Subcutaneous abdominal adipose tissue (tissue), 5 donors: Measurements from ENCODE around the gene CBX2.

Experiments used
- H3K27ac ChIP-seq: one replicate; pipeline ENCODE4 v1.7.0; 2013; ENCODE audit warnings: low read depth, mild to moderate bottlenecking, inconsistent platforms, low read length, moderate library complexity
- H3K27me3 ChIP-seq, 5 donors: one replicate each; pipeline ENCODE4 v1.7.0; 2013; ENCODE audit warnings: low read length in 5 of 5, inconsistent platforms in 1 of 5; ENCODE audit not compliant: control insufficient read depth in 5 of 5, insufficient read depth in 4 of 5
- H3K36me3 ChIP-seq, 5 donors: one replicate each; pipeline ENCODE4 v1.7.0; 2013; ENCODE audit warnings: low read length in 5 of 5; ENCODE audit not compliant: control insufficient read depth in 5 of 5, insufficient read depth in 5 of 5
- H3K4me1 ChIP-seq, 5 donors: one replicate each; pipeline ENCODE4 v1.7.0; 2013; ENCODE audit warnings: low read length in 5 of 5, mild to moderate bottlenecking in 3 of 5, moderate library complexity in 1 of 5; ENCODE audit not compliant: control insufficient read depth in 5 of 5, insufficient read depth in 5 of 5
- H3K4me3 ChIP-seq, 5 donors: one replicate each; pipeline ENCODE4 v1.7.0; 2013; ENCODE audit warnings: low read length in 5 of 5, low read depth in 1 of 5
- H3K9ac ChIP-seq, 5 donors: one replicate each; pipeline ENCODE4 v1.7.0; 2013; ENCODE audit warnings: low read length in 5 of 5, mild to moderate bottlenecking in 4 of 5, moderate library complexity in 3 of 5
- H3K9me3 ChIP-seq, 5 donors: one replicate each; pipeline ENCODE4 v1.7.0; 2013; ENCODE audit warnings: low read length in 5 of 5; ENCODE audit not compliant: control insufficient read depth in 5 of 5
- donor health status: healthy.
- donor health status: healthy.
- donor health status: healthy.
- donor health status: healthy.
- donor health status: healthy.

Gene CBX2

GRCh38 chr17:79742951-79743476 lies 34.9 kb upstream of the CBX2 start:
- peaks cover 33 to 59% (median 46%) of the 10 kb centered on the region in 5 donors for H3K27me3 ChIP-seq
- H3K9ac ChIP-seq: no peak overlapping the region
- H3K4me1 ChIP-seq: peaks cover 0 to 16% (median 9%) of the 10 kb centered on the region in 5 donors
- no peaks in the 10 kb centered on the region for H3K9me3 ChIP-seq
- H3K4me3 ChIP-seq: no peak overlapping the region
- no peak overlapping the region for H3K27ac ChIP-seq
- H3K36me3 ChIP-seq: no peaks in the 10 kb centered on the region

GRCh38 chr17:79743614-79744013 lies 34.3 kb upstream of the CBX2 start:
- Histone ChIP-seq H3K27me3 (peaks cover 35 to 58% (median 48%) of the 10 kb centered on the region in 5 donors), H3K9ac (no peak overlapping the region), H3K4me3 (no peak overlapping the region), H3K9me3 (no peaks in the 10 kb centered on the region), H3K36me3 (no peaks in the 10 kb centered on the region), H3K4me1 (peaks cover 0 to 17% (median 9%) of the 10 kb centered on the region in 5 donors), H3K27ac (no peak overlapping the region)

GRCh38 chr17:79745641-79746105 lies 32.3 kb upstream of the CBX2 start:
- Histone ChIP-seq H3K9me3 (no peaks in the 10 kb centered on the region), H3K9ac (no peak overlapping the region), H3K4me3 (no peak overlapping the region), H3K4me1 (peaks cover 0 to 17% (median 9%) of the 10 kb centered on the region in 5 donors), H3K27ac (no peak overlapping the region), H3K36me3 (no peaks in the 10 kb centered on the region), H3K27me3 (peaks cover 31 to 46% (median 40%) of the 10 kb centered on the region in 5 donors)

- no peaks in the 10 kb centered on the region for H3K36me3 ChIP-seq
- H3K4me3 ChIP-seq: no peak overlapping the region
- peaks cover 33 to 52% (median 42%) of the 10 kb centered on the region in 5 donors for H3K27me3 ChIP-seq
- peaks cover 0 to 12% (median 5%) of the 10 kb centered on the region in 5 donors for H3K4me1 ChIP-seq
- no peak overlapping the region for H3K9ac ChIP-seq
- no peak overlapping the region for H3K27ac ChIP-seq
- no peaks in the 10 kb centered on the region for H3K9me3 ChIP-seq
Observed at GRCh38 chr17:79746889-79747507, 30.9 kb upstream of the CBX2 start.

GRCh38 chr17:79747508-79748294 lies 30.2 kb upstream of the CBX2 start:
- Histone ChIP-seq H3K9me3 (no peaks in the 10 kb centered on the region), H3K27ac (no peak overlapping the region), H3K9ac (no peak overlapping the region), H3K36me3 (no peaks in the 10 kb centered on the region), H3K4me1 (peaks cover 0 to 9% (median 0%) of the 10 kb centered on the region in 5 donors), H3K4me3 (no peak overlapping the region), H3K27me3 (peaks cover 29 to 49% (median 40%) of the 10 kb centered on the region in 5 donors)

GRCh38 chr17:79748295-79749099 lies 29.5 kb upstream of the CBX2 start:
- H3K27ac ChIP-seq: no peak overlapping the region
- no peak overlapping the region for H3K9ac ChIP-seq
- no peaks in the 10 kb centered on the region for H3K9me3 ChIP-seq
- peaks cover 29 to 51% (median 42%) of the 10 kb centered on the region in 5 donors for H3K27me3 ChIP-seq
- H3K4me3 ChIP-seq: no peak overlapping the region
- no peaks in the 10 kb centered on the region for H3K36me3 ChIP-seq
- H3K4me1 ChIP-seq: peaks cover 0 to 9% (median 0%) of the 10 kb centered on the region in 5 donors

GRCh38 chr17:79749156-79749815 lies 28.7 kb upstream of the CBX2 start:
- Histone ChIP-seq H3K4me1 (peaks cover 0 to 9% (median 0%) of the 10 kb centered on the region in 5 donors), H3K9ac (no peak overlapping the region), H3K27ac (no peak overlapping the region), H3K27me3 (peaks cover 29 to 51% (median 42%) of the 10 kb centered on the region in 5 donors), H3K9me3 (no peaks in the 10 kb centered on the region), H3K4me3 (no peak overlapping the region), H3K36me3 (no peaks in the 10 kb centered on the region)

- Histone ChIP-seq H3K36me3 (no peaks in the 10 kb centered on the region), H3K27me3 (peaks cover 29 to 51% (median 42%) of the 10 kb centered on the region in 5 donors), H3K9me3 (no peaks in the 10 kb centered on the region), H3K4me1 (peaks cover 0 to 9% (median 0%) of the 10 kb centered on the region in 5 donors), H3K4me3 (no peak overlapping the region), H3K9ac (no peak overlapping the region), H3K27ac (no peak overlapping the region)
Observed at GRCh38 chr17:79749958-79750357, 28.0 kb upstream of the CBX2 start.
